Endothelial cell (in vitro differentiated cells): ENCODE data around the gene HLCS. TPM values are rescaled to one million over a fixed set of nuclear protein-coding genes. Genes with fewer than 3 reads are reported as not detected.
A peak's percentile ranks its signal among the peaks of the same experiment; 100 is the strongest.

Source experiments
- DNase-seq: peaks from one replicate; pipeline ENCODE4 v3.0.0; 2021; ENCODE audit warnings: low spot score
- H3K27ac Mint-ChIP-seq: one replicate; pipeline ENCODE4 v1.8.0; 2021; ENCODE audit warnings: mixed read lengths, inconsistent platforms; ENCODE audit not compliant: unreplicated experiment
- H3K27me3 Mint-ChIP-seq: one replicate; pipeline ENCODE4 v1.8.0; 2021; ENCODE audit warnings: mild to moderate bottlenecking, moderate library complexity, mixed read lengths, inconsistent platforms; ENCODE audit not compliant: unreplicated experiment
- H3K36me3 Mint-ChIP-seq: one replicate; pipeline ENCODE4 v1.8.0; 2021; ENCODE audit warnings: mild to moderate bottlenecking, low read depth, mixed read lengths, inconsistent platforms; ENCODE audit not compliant: unreplicated experiment
- H3K4me1 Mint-ChIP-seq: one replicate; pipeline ENCODE4 v1.8.0; 2021; ENCODE audit warnings: mild to moderate bottlenecking, mixed read lengths, inconsistent platforms; ENCODE audit not compliant: unreplicated experiment
- H3K4me3 Mint-ChIP-seq: one replicate; pipeline ENCODE4 v1.8.0; 2021; ENCODE audit warnings: mild to moderate bottlenecking, mixed read lengths, inconsistent platforms; ENCODE audit not compliant: unreplicated experiment
- H3K9me3 Mint-ChIP-seq: one replicate; pipeline ENCODE4 v1.8.0; 2021; ENCODE audit warnings: mixed read lengths, inconsistent platforms; ENCODE audit not compliant: unreplicated experiment
- CTCF ChIP-seq: fragments of 200-600 bp; sonication (generic); IDR thresholded peaks from one replicate; pipeline ENCODE4 v1.5.0; 2021; ENCODE audit warnings: antibody characterized with exemption; ENCODE audit not compliant: unreplicated experiment
- total RNA-seq: library from RNA; stranded (reverse); fragmentation: NEBNext Ultra II Directional; extraction: Animal tissue kit (Norgen Biotek cat#: 25700); gene quantifications from one replicate; pipeline ENCODE4 v1.2.1, GENCODE V29; 2021; ENCODE audit not compliant: unreplicated experiment

HLCS gene
- total RNA-seq, 1 donor from 2014 or later = 97.4 TPM

- Mint-ChIP-seq H3K4me1 (peaks cover 33% of the 10 kb centered on the region), H3K9me3 (no peaks in the 10 kb centered on the region), H3K36me3 (peaks cover 16% of the 10 kb centered on the region), H3K27me3 (no peaks in the 10 kb centered on the region), H3K27ac (no peak overlapping the region), H3K4me3 (no peak overlapping the region)
- peak; percentile 84 for DNase-seq
- TF ChIP-seq CTCF = peak; percentile 87
These were observed 38.8 kb downstream of the HLCS start for GRCh38 chr21:36927719-36928117.

- Mint-ChIP-seq H3K36me3 (peaks cover 16% of the 10 kb centered on the region), H3K27ac (no peak overlapping the region), H3K4me3 (peak overlapping the region; percentile 51), H3K27me3 (no peaks in the 10 kb centered on the region), H3K4me1 (peaks cover 38% of the 10 kb centered on the region), H3K9me3 (no peaks in the 10 kb centered on the region)
- no peak for DNase-seq
- TF ChIP-seq CTCF = no peak
These were observed 39.3 kb downstream of the HLCS start for GRCh38 chr21:36926989-36927718.

DNA sequence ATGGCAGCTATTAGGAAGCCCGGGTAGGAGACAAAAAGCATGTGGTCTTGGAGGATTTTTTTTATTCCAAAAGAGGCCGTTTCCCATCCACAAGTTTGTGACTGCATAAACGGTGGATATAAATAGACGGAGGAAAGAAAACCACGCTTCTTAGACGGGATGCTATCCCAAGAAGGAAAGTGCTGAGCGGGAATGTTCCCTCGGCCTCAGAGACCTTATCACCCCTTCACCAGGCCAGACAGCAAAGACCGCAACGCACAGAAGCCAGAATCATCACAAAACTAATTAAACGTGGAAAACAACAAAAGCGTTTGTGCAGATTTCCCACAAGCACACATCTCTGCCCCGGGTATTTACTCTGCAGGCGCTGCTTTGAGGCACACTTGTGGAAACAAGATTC is 43.2 kb downstream of the HLCS start:
- no peak overlapping the region for H3K4me3 Mint-ChIP-seq
- no peak overlapping the region for H3K27ac Mint-ChIP-seq
- no peak for DNase-seq
- no peak for TF ChIP-seq CTCF
- H3K36me3 Mint-ChIP-seq = peaks cover 13% of the 10 kb centered on the region
- H3K27me3 Mint-ChIP-seq = no peaks in the 10 kb centered on the region
- peaks cover 32% of the 10 kb centered on the region for H3K4me1 Mint-ChIP-seq
- no peaks in the 10 kb centered on the region for H3K9me3 Mint-ChIP-seq

DNA sequence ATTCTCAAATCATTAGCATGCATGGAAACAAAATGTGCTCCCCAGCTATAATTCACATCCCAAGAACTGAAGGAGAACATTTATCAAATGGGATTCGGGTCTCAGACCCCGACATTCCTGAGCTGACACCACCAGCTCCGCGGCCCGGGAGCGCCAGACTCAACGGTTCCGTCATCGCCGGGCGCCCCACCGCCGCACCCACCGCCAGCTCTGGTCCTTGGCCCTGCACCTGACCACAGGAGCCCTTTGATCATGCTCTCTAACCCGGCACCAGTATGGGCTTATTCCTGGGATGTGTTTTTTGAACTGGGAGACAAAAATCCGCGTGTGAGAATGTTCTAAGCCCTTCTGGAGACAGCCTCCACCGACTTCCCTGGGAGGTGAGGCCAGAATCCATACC is 43.6 kb downstream of the HLCS start:
- peaks cover 13% of the 10 kb centered on the region for H3K36me3 Mint-ChIP-seq

More for the DNA sequence above, 43.6 kb downstream of the HLCS start:
- no peak overlapping the region for H3K4me3 Mint-ChIP-seq
- no peak for TF ChIP-seq CTCF
- DNase-seq = no peak
- peaks cover 29% of the 10 kb centered on the region for H3K4me1 Mint-ChIP-seq
- H3K9me3 Mint-ChIP-seq = no peaks in the 10 kb centered on the region
- H3K27ac Mint-ChIP-seq = no peak overlapping the region
- no peaks in the 10 kb centered on the region for H3K27me3 Mint-ChIP-seq
